Measurements from ENCODE around the gene DNM2.
"Not testable (repeated sequence)": the region's sequence is repeated elsewhere in the genome, so short reads cannot be mapped to it uniquely, and the experiment has no call there.

The DNM2 gene

DNA sequence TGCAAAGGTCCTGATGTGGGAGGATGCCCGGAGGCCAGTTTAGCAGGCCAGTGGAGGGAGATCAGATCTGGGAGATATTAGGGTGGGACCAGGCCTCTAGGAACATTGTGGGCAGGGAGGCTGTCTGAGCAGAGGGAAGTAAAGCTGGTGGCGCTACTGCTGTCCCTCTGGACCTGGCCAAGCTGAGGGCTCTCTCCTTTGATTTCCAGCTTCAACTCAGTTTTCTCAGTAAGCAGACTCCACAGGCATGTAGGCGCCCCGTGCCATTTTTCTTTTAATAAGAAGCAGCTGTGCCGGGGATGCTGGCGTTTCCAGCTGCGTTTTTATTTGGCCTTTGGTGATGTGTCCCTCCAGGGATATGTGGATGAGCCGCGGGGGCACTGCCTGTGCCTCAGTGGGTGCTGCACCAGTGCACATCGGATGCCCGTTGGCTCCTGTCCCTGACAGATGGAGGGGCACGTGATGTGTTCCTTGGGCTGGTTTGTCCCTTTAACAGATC, 6.7 kb downstream of the DNM2 start:
- no peak for DNase-seq (ENCODE audit: extremely low read depth in 1 of 2, low read depth in 1 of 2)

DNA sequence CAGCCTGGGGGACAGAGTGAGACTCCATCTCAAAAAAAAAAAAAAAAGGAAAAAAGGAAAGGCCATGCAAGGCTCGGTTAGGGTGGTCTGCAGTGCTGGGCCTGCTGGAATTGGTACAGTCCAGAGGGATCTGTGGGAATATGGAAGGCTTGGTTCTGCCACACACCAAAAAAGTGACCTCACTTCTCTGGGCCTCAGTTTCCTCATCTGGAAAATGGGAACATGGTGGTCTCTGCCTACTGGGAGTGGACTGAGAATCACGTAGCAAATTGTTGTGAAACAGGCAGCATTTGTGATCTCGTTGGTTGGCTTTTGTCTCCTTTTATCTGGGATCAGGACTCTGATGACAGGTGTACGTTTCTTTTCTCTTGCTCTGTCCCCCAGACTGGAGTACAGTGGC, 7.5 kb downstream of the DNM2 start:
- DNase-seq (ENCODE audit: extremely low read depth in 1 of 2, low read depth in 1 of 2): no peak

DNA sequence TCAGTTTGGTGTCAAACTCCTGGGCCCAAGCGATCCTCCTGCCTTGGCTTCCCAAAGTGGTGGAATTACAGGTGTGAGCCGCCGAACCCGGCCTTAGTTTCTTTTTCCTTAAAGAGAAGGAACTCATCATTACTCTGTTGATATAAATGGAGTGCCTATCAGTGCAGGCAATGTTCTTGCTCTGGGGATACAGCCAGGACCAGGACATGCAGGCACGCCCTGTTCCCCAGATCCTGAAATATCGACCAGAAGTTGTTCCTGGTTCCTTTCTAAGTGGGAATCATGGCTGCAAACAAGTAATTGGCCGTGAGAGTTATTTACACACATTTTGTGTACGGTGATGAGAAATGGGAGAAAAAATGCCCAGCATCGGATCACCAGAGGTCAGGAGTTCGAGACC, 8.4 kb downstream of the DNM2 start:
- no peak for DNase-seq (ENCODE audit: extremely low read depth in 1 of 2, low read depth in 1 of 2)

DNA sequence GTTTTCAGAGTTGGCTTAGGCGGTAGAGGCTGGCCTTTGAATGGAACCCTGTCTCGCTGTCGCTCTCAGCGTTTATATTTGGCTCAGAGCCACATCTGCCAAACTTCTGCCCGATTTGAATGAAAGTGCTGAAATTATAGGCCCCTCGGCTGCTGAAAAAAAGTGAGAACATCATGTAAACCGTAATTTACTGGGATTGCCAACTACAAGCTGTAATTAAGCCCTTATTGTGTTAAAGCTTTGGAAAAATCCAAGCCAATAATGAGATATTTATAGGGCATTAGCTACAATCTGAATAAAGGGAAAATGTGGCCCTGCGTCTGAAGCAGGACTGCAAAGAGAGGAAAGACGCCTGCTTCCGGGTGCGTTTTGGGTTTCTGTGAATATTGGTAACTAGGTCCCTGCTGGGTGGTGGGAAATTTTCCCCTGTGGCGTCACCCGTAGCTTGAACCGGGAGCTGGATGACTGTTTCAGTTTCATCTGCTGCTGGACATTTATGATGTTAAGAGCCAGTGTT, 9.9 kb downstream of the DNM2 start:
- no peak for DNase-seq (ENCODE audit: extremely low read depth in 1 of 2, low read depth in 1 of 2)

DNA sequence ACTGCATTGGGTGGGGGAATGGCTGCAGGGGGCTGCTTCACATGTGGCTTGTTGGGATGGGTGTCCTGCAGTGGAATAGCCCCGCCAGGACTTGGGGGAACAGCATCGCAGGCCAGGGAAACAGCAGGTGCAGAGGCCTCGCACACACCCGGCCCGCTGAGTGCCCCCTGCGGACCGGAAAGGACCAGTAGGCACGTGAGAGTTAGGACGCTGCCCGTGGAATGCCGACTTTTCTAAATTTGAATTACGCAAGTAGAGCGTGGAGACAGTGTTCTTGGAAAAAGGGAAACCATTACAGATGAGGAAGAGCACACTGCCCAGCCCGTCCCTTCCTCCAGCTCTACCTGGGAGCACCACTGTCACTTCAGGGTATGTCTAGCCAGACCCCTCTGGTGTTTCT, 11.5 kb downstream of the DNM2 start:
- DNase-seq (ENCODE audit: extremely low read depth in 1 of 2, low read depth in 1 of 2): no peak

DNA sequence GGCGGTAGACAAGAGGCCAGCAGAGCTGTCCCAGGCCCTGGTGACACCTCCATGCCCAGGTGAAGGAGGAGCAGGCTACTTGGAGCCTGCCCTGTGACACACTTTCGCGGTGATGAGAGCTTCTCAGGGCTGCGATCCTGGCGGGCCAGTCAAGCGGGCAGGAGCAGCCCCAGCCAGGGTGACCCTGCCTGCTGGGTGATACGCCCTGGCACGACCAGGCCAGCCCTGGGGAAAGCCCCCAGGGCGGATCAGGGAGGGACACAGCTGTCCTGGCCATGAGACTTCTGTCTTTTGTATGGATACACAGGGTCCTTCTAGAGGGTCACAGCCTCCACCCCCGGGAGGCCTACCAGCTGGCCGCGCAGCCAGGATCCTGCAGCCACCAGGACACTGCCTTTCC, 13.1 kb downstream of the DNM2 start:
- no peak for DNase-seq (ENCODE audit: extremely low read depth in 1 of 2, low read depth in 1 of 2)

DNA sequence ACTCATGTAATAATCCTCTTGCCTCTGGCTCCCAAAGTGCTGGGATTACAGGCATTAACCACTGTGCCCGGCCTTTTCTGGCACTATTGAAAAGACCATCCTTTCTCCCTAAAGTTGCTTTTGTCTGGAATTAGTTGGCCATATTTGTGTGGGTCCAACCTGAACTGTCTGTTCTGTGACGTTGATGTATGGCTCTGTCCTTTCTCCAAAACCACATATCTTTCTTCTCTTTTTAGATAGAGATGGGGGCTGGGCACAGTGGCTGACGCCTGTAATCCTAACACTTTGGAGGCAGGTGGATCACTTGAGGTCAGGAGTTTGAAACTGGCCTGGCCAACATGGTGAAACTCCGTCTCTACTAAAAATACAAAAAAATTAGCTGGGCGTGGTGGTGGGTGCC, 17.9 kb downstream of the DNM2 start:
- DNase-seq (ENCODE audit: extremely low read depth in 1 of 2, low read depth in 1 of 2): no peak

DNA sequence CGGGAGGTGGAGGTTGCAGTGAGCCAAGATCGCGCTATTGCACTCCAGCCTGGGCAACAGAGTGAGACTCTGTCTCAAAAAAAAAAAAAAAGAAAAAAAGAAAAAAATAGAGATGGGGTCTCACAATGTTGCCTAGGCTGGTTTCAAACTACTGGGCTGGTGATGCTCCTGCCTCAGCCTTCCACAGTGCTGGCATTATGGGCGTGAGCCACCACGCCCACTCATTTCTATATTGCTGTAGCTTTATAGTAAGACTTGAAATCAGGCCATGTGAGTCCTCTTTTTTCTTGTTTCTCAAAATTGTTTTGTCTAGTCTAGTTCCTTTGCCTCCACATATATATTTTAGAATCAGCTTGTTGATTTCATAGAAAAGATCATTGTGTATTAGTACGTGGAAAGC, 18.3 kb downstream of the DNM2 start:
- DNase-seq (ENCODE audit: extremely low read depth in 1 of 2, low read depth in 1 of 2): no peak

DNA sequence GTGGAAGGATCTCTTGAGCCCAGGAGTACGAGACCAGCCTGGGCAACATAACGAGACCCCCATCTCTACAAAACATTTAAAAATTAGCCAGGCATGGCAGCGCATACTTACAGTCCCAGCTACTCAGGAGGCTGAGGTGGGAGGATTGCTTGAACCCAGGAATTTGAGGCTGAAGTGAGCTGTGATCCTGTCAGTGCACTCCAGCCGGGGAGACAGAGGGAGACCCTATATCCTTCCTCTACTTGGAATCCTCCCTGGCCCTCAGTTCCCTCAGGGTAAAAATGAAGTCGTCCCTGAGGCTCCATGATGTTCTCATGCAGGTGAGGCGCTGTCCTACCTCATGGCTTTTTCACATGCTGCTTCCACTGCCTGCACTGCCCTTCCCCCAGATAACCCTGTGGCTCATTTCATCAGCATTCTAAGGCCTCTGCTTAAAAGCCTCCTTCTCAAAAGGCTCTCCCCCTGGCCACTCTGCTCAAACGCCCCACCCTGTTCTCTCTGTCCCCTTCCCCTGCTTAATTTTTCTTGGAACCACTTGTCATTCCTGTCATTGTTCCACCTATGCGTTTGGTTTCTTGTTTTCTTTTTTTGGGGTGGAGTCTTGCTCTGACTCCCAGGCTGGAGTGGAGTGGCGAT, 19.2 kb downstream of the DNM2 start:
- DNase-seq (ENCODE audit: extremely low read depth in 1 of 2, low read depth in 1 of 2): no peak

DNA sequence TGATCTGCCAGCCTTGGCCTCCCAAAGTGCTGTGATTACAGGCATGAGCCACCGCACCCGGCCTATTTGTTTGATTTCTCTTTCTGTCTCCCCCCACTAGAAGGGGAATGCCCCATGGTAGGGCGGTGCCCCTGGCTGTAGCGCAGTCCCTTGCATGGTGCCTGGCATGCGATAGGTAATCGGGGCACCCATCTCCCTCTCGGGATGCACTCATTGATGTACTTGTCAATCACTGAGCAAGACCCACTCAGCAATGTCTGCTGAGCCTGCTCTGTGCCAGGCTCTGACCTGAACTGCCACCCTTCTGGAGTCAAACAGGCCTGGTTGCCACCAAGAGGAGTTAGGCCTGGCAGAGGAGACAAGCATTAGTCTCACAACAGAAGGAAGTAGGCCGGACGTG, 19.8 kb downstream of the DNM2 start:
- DNase-seq (ENCODE audit: extremely low read depth in 1 of 2, low read depth in 1 of 2): no peak

DNA sequence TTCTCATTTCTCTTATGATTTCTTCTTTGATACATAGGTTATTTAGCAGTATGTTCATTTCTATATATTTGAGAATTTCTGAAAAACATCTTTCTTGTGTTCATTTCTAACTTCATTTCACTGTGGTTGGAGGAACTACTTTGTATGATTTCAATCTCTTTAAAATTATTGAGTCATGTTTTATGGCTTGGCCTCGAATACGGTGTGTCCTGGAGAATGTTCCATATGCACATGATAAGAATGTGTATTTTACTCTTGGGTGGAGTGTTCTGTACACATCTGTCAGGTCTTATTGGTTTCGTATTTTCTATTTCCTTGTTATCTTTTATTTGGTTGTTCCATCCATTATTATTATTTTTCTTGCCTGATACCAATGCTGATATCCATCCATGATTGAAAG, 22.9 kb downstream of the DNM2 start:
- DNase-seq (ENCODE audit: extremely low read depth in 1 of 2, low read depth in 1 of 2): no peak

DNA sequence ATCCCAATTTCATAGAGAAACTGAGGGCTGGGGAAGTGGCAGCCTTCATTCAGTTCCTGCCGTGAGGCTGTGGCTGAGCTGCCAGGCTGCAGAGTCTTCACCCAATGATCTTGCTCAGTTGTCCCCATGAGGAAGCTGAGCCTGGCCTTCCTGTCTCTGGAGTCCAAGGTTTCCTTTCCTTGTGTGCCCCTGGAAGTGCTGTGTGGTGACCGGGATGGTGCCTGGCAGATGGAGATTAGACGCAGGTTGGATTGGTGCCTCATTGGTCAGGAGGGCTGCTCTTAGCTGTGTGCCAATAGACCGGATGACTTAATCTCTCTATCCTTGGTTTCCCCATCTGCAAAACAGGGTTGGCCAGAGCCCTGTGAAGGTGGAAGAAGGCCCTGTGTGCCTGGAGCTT, 24.6 kb downstream of the DNM2 start:
- no peak for DNase-seq (ENCODE audit: extremely low read depth in 1 of 2, low read depth in 1 of 2)

DNA sequence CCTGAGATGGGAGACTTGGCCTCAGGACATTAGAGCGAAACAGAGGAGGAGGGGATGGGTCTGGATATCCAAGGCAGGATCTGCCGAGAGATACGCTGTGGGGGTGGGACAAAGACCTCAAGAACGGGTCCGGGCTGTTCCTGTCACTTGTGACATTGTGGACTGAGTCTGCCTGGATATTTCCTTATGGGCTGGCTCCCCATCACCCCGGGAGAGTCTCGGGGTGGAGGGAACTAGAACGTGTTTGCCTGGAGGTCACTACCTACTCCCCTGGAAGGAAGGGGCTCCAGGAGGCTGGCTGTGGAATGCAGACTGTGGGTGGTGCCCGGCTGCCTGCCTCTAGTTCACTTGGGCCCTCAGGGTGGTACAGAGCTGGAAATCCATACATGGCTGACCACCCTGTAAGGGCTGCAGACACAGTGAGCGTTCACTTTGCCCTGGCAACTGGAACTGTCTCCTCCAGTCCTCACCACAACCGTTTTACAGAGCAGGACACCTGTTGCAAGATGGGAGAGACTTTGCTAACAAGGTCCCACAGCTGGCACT, 26.4 kb downstream of the DNM2 start:
- DNase-seq (ENCODE audit: extremely low read depth in 1 of 2, low read depth in 1 of 2): no peak

DNA sequence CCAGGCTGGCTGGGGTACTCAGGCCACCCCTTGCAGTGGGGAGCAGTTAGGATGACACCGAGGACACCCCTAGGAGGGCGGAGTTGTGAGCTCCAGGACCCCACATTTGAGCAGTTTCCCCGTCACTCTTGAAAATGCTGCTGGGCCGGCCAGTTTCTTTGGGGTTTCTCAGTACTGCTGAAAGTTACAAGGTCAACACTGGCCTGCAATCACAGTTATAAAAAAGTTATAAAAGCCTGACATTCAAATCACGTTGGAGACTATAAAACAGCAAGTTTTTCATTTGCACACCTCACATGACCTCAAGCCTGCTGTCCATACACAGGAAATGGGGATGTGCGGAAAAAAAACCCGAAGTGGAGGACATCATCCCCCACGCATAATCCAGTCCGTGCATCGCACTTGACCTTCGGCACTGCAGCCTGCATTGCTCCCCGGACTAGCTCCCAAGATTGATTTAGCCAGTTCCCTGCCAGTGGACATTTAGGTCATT, 27.0 kb downstream of the DNM2 start:
- DNase-seq (ENCODE audit: extremely low read depth in 1 of 2, low read depth in 1 of 2): no peak

DNA sequence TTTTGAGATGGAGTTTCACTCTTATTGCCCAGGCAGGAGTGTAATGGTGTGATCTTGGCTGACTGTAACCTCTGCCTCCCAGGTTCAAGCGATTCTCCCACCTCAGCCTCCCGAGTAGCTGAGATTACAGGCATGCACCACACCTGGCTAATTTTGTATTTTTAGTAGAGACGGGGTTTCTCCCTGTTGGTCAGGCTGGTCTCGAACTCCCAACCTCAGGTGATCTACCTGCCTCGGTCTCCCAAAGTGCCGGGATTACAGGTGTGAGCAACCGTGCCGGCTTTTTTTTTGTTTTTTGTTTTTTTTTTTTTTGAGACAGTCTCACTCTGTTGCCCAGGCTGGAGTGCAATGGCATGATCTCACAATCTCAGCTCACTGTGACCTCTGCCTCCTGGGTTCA, 28.6 kb downstream of the DNM2 start:
- DNase-seq (ENCODE audit: extremely low read depth in 1 of 2, low read depth in 1 of 2): not testable (repeated sequence)

DNA sequence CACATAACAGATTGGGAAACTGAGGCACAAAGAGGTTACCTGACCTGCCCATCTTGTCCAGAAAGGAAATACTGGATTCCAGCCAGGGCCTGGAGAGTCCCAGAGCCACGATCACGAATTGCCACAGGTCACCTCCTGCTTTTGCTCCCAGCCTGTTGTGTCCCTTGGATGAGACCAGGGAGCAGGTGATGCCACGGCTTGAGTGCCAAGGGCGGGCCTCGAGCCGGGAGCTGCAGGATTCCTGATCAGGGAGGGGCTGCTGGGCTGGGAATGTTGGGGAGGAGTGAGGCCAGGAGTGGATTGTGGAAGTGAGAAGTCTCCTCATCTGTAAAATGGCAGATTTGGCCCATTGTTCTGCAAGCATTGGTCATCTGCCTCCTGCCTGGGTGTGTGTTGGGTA, 29.4 kb downstream of the DNM2 start:
- no peak for DNase-seq (ENCODE audit: extremely low read depth in 1 of 2, low read depth in 1 of 2)

DNA sequence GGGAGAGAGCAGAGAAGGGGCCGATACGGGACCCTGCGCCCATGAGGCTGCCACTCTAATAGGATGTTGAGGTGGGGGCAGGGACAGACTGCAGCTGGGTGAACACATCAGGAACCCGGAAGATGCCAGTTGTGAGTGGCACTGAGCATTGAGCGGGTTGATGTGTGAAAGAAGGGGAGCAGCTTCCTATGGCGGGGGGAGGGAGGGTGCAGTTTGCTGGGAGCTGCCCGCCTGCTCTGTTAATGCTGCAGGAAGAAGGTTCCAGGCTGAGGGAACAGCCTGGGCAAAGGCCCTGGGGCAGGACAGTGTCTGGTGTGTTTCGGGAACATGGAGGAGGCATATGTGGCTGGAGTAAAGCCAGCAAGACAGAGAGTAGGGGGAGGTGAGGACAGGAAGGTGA, 29.8 kb downstream of the DNM2 start:
- DNase-seq (ENCODE audit: extremely low read depth in 1 of 2, low read depth in 1 of 2): no peak

DNA sequence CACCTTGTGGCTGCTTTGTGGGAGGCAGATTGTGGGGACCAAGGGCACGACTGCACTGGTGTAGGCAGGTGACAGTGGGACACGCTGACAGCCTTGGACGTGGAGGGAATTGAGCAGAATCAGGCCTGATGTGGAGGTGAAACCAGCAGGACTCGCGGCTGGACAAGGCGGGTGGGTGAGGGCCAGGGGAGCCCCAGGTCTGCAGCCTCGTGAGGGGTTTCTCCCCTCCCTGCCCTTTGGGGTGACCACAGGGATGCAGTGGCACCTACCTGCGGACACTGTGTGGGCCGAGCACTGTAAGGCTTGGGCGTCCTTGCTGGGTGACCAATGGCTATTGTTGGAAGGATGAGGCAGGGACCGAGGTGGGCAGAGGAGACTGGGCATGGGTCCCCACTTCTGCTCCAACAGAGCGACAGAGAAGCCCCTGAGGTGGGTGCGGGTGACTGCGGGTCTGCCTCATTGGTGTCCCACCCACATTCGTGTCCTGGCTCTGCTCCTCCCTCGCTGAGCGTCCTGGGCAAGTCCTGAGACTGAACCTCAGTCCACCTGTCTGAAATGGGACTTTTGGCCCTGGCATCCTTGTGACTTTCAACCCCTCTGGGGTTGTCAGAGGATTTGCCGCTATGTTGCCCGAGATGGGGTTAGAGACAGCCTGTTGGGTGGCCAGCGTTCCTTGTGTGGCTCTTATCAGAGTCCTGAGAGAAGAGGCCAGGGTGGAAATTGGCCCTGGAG, 30.5 kb downstream of the DNM2 start:
- DNase-seq (ENCODE audit: extremely low read depth in 1 of 2, low read depth in 1 of 2): no peak

DNA sequence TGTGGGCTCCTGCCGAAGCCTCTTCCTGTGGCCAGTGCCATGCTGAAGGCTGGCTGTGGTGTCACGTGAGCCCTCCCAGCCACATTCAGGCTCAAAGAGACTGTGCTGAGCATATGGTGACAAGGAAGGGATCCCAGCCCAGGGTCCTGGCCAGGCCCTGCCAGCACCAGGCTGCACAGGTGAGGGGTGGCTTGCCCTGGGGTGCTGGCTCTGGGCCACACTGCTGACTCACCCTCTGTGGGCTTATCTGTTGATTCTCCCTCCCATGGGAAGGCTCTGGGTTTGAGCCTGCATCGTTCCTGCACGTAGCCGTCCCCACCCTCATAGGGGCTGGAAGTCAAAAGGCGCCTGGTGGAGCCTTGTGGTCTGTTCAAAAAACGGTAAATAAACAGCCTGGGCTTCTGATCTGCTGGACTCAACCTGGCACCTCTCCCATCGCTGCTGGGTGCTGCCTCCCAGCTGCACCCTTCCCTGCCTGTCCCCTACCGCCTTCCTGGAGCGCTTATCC, 31.1 kb downstream of the DNM2 start:
- no peak for DNase-seq (ENCODE audit: extremely low read depth in 1 of 2, low read depth in 1 of 2)

DNA sequence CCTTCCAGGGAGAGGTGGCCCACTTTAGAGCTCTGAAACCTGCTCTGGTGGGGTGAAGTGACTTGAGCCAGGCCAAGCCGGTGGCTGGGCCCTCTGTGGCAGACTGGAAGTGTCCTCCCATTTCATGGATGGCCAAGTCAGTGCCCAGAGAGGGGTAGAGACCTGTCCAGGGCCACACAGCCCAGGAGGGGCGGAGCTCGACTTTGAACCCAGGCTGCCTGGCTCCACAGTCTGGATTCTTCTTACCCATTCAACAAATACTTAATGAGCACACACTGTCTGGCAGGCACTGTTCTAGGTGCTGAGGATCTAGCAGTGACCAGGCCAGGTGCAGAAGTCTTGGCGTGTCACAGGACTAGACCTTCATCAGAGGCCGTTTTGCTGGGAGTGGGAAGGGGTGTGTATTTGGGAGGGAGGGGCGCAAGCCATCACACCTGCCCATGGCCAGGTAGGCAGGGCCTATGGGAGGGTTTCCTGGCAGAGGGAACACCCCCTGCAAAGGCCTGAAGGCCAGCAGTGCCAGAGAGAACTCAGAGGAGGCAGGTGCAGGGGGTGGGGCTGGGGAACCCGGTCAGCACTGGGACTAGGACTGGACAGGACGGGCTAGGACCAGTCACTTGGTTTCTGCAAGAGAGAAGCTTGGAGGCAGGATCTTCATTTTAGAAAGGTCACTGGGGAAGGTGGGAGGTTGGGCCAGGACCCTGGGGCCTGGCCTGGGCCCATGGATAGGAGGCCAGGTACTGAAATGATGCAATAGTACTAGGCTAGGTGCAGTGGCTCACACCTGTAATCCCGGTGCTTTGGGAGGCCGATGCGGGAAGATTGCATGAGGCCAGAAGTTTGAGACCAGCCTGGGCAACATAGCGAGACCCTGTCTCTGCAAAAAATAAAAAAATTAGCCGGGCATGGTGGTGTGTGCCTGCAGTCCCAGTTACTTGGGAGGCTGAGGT, 31.8 kb downstream of the DNM2 start:
- no peak for DNase-seq (ENCODE audit: extremely low read depth in 1 of 2, low read depth in 1 of 2)

Data from activated CD8-positive, alpha-beta memory T cell treated with anti-CD3 and anti-CD28 coated beads for 1 hour (primary cell).